HPDE6-E6E7 (cell line): ENCODE results near the gene ADAD2.
"Not testable (repeated sequence)": the region's sequence is repeated elsewhere in the genome, so short reads cannot be mapped to it uniquely, and the experiment has no call there.

Experiments used
- DNase-seq: peaks from one replicate; pipeline ENCODE4 v3.0.0; 2011; ENCODE audit warnings: missing footprints; ENCODE audit errors: extremely low spot score

ADAD2 gene

DNA sequence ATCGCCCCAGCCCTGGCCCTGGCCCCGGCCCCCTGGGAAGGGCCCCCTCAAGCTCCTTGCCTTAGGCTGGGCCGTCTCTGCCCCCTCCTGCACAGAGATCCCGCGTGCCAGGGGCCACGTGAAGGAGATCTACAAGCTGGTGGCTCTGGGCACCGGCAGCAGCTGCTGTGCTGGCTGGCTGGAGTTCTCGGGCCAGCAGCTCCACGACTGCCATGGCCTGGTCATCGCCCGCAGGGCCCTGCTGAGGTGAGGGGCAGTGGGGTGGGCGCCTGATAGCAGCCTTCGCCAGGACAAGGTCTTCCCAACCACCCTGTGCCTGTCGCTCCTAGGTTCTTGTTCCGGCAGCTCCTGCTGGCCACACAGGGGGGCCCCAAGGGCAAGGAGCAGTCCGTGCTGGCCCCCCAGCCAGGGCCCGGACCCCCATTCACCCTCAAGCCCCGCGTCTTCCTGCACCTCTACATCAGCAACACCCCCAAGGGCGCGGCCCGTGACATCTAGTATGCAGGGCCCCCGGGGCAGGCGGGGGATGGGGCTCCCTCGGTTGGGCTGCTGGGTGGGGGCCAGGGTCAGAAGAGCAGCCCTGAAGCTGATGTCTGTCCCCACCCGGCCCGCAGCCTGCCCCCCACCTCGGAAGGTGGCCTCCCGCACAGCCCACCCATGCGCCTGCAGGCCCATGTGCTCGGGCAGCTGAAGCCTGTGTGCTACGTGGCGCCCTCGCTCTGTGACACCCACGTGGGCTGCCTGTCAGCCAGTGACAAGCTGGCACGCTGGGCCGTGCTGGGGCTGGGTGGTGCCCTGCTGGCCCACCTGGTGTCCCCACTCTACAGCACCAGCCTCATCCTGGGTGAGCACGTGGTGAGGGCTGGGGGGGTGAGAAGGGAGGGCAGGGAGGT, 4.5 kb downstream of the ADAD2 start:
- no peak for DNase-seq

DNA sequence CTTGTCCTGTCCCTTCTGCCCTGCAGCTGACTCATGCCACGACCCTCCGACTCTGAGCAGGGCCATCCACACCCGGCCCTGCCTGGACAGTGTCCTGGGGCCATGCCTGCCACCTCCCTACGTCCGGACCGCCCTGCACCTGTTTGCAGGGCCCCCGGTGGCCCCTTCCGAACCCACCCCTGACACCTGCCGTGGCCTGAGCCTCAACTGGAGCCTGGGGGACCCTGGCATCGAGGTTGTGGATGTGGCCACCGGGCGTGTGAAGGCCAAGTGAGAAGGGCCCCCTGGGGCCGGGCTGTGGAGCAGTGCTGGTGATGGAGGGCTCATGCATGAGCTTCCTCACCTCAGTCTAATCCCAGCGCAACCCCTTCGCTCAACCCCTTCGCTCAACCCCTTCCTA, 5.1 kb downstream of the ADAD2 start:
- no peak for DNase-seq

DNA sequence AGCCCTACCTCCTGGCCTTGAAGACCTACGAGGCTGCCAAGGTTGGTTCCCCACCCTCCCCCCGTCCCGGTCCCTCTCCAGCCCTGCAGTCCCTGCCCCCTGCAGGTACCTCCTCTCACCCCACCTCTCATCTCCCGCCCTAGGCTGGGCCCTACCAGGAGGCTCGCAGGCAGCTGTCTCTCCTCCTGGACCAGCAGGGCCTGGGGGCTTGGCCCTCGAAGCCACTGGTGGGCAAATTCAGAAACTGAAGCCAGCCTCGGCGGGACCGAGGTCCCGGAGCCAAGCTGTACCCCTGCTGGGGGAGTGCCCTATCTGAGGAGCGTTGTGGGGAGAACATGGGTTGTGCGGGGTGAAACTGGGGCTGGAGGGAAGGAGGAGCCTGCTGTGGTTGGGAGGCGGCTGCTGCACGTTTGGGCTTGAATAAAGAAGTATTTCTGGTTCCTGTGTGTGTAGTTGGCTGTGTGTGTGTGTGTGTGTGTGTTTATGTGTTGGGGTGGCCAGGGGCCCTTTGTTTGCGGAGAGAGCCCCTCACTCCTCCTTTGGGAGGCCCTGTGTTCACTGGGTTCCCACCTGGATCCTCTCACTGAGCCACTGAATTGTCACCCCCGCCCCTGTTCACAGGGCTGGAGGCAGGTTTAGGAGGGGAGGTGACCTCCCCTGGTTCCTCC, 5.9 kb downstream of the ADAD2 start:
- DNase-seq: peak; percentile 92

DNA sequence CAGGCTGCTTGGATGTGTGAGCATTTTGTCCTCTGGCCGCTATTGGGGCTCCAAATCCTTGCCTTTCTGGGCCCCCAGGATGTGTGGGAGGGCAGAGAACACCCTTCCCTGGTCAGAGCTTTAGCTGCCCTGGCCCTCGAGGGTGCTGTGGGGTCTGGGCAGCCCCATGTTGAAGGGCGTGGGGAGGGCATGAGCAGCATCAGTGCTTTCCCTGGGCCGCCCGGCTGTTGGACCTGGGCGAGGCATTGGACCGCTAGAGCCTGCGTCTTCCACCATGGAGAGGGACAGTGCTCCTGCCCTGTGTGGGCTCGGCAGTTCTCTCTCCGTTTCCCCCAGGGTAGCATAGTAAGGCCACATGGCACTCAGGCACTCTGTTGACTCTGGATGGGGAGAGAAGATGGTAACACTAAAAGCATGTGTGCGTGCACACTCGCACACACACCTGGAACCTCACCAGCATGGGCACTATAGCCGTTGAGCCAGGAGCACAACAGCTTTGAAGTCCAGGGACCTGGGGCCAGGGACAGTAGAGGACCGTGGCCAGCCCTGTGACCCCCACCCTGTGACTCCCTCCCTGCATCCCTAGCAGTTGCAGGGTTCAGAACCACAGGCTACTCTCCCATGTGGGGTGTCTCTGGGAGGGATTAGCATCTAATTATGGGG, 6.6 kb downstream of the ADAD2 start:
- DNase-seq: no peak

DNA sequence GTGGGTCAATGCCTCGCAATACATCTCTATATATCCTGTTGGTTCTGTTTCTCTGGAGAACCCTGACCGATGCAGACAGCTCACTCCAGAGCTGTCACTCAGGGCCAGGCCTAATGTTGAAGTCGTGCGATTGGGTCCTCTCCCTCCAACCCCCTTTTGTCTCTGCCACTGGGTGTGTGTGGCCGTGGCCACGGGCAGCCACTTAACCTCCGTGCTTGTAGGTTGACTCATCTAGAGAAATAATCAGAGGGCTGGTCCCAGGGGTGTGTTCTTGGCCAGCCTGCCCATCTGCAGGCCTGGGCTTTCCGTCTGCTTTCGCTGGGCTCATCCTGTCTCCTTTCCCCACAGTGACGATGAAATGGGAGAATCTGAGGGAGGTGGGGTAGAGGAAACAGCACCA, 7.4 kb downstream of the ADAD2 start:
- DNase-seq: peak; percentile 64

DNA sequence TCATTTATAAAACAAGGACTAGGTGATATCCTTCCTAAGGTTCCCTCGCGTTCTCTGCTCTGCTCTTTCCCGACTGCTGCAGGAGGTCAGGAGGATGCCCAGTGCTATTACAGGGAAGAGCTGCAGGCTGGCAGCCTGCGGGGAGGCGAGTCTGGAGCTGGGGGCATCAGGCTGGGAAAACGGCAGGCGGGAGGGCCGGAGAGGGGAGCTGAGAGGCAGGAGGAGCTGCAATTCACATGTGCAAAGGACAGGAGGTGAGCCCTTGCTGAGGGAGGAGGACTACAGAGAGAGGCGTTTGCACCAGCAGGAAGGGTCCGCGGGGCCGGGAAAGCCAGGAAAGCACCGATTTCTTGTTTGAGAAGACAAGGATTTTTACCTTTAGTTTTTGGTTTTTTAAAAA, 8.1 kb downstream of the ADAD2 start:
- DNase-seq: no peak

DNA sequence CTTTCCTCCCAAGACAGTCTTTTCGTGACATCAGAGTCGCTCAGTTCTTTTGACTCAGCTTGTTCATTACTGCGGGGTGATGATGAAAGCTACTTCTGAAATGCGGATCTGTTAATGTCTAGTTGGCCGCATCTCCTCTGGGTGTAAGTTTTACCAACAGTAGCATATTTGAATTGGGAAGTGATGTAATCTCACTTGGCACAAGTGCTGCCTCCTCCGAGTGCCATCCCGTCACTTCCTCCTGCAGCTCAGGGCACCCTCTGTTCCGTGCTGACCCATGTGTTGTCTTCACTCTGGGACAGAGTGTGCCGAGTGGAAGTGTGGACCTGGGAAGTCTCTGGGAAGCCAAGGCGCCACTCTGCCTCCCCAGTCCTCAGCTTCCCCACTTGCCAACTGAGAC, 8.9 kb downstream of the ADAD2 start:
- DNase-seq: no peak

DNA sequence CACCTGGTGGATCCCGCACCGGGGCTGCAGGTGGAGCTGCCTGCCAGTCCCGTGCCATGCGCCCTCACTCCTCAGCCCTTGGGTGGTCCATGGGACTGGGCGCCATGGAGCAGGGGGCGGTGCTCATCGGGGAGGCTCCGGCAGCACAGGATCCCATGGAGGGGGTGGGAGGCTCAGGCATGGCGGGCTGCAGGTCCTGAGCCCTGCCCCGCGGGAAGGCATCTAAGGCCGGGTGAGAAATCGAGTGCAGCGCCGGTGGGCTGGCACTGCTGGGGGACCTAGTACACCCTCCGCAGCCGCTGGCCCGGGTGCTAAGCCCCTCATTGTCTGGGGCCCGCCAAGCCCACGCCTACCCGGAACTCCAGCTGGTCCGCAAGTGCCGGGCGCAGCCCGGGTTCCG, 13.6 kb downstream of the ADAD2 start:
- not testable (repeated sequence) for DNase-seq

DNA sequence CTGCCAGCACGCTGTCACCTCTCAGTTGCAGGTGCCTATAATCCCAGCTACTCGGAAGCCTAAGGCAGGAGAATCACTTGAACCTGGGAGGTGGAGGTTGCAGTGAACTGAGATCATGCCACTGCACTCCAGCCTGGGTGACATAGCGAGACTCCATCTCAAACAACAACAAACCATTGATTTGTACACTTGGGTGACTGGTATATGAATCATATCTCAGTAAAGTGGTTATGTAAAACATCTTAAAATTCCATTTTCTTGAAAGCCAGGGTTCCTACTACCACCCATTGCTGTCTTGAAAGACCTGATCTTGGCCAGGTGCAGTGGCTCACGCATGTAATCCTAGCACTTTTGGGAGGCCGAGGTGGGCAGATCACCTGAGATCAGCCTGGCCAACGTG, 14.2 kb downstream of the ADAD2 start:
- not testable (repeated sequence) for DNase-seq

DNA sequence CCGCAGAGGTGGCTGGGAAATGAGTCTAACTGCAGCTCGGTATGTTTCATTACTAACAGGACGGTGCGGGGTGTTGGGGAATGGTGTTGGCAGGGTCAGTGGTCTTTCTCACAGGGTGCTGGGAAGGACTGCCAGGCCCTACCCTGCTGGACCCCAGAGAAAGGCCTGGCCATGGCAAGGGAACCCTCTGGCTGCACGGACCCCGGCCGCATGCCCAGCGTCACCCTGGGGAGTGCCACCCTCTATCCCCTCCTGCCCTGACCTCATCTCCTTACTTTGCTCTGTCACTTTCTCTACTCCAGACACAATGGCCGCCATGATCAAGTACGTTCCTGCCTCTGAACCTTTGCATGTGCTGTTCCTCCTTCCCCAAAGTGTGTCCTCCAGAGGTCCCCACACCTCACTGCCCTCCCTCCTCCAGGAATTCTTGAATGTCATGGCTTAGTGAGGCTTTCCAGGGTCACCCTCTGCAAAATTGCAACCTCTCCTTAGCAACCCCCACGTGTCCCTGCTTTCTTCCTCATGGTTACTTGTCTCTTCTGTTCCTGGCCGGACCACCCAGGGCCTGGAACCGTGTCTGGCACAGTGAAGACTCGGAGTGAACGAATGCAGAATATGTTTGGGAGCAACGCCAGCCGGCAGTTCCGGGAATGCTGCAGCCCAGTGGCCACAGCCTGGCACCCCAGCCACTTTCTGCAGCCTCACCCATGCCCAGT, 15.2 kb downstream of the ADAD2 start:
- DNase-seq: no peak

DNA sequence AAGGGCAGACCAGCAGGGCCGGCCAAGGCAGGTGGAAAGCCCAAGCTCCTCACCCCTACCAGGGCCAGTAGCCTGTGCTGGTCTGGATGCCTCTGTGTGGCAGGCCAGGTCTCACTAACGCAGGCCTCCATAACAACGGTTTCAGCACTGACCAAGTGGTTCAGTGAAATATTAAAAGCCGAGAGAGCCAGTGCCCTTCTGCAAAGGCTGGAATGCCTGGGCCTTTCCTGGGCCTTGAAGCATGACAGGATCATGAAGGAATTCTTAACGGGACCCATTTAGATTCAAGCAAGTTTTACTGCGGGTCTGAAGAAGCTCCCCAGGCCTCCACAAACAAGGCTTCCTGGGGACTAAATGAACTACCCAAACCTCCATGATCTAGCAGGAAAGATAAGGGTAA, 16.3 kb downstream of the ADAD2 start:
- no peak for DNase-seq

DNA sequence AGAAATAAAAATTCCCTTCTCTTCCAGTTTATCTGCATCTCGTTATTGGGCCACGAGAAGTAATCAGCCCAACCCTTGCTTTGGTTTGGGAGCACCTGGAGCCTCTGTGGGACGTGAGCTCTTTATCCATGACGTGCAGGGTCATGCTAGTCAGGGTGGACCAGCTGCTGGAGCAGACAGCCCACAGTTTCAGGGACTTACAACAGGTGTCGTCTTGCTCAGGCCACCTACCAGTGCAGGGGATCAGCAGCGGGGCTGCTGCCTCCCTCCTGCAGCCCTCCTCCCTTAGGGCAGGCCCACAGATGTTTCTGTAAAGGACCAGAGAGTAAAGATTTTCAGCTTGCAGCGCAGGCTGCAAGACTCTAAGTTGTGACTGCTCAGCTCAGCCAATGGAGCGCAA, 16.9 kb downstream of the ADAD2 start:
- no peak for DNase-seq

DNA sequence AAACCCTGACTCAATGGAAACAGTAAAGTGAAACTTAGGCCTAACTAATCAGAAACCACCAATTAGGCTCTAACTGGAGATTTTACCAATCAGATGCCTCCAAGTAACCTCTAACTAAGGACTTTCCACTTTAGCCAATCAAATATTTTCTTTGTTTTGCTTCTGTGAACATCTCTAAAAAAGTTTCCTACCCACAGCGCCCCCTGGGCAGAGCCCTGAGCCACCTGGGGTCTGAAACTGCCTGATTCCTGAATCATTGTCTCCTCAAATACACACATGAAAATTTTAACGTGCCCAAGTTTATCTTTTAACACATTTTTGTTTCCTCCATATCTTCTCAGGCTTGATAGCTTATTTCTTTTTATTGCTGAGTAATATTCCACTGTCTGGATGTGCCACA, 19.0 kb downstream of the ADAD2 start:
- DNase-seq: no peak

DNA sequence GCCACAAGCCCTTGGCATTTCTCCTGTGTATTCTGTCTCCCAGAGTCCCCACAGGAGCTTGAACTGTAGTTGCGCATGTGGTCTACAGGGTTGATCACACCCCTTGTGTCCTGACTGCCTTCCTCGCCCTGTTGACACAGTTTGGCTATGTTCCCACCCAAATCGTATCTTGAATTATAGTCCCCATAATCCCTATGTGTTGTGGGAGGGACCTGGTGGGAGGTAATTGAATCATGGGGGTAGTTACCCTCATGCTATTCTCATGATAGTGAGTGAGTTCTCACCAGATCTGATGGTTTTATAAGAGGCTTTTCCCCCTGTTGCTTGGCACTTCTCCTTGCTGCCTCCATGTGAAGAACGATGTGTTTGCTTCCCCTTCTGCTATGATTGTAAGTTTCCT, 21.2 kb downstream of the ADAD2 start:
- DNase-seq: no peak

DNA sequence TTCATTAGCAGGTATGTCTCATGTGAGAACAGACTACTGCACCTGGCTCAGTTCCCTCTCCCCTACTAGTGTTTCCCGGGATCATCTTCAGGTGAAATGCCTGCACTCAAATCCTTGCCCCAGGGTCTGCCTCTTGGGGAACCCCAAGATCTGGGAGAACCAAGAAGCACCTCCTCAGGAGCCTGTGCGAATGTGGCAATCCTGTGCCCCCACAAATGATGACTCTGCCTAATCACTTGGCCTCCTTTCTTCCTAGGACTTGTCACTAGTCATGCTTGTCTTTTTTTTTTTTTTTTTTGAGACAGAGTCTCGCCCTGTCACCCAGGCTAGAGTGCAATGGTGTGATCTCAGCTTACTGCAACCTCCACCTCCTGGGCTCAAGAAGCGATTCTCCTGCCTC, 21.7 kb downstream of the ADAD2 start:
- no peak for DNase-seq

DNA sequence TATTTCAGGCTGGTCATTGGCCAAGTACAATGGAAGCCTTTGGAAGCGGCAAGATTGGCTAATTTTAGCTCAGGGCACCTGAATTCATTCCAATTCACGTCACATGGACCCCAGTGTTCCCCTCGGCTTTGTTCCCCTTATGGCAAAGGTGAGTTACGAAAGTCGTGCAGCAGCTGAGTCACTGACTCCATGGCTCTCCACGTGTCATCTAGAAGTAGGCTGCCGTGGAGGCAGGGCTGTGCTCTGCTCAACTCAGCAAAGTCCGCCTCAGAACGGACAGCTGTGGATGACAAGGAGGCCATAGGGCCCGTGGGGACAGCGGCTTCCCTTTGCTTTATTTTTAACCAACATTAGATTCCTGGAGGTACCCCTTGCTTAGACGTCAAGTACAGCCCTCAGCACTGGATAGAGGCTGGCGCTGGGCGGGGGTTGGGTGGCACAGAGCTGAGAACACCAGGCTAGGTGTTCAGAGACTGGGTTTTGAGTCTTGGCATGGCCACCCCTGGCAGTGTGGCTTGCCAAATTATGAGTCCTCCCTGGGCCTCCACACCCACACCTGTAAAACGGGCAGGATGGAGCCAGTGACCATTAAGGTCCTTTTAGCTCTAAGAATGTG, 23.6 kb downstream of the ADAD2 start:
- no peak for DNase-seq

DNA sequence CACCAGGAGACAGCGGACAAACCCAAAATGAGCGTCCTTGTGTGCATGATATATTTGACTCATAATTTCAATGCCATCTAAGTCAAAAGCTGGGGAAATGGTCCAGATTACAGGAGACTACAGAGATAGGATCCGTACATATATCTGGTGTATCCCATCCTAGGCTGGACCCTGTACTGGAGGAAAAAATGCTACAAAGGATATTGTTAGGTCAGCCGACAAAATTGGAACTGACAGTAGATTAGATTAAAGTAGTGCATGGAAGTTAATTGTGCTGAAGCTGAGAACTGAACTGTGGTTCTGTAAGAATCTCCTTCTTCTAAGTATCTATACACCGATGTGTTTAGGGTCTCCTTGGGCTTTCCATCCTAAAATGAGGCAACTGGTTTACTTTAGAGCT, 24.6 kb downstream of the ADAD2 start:
- no peak for DNase-seq

DNA sequence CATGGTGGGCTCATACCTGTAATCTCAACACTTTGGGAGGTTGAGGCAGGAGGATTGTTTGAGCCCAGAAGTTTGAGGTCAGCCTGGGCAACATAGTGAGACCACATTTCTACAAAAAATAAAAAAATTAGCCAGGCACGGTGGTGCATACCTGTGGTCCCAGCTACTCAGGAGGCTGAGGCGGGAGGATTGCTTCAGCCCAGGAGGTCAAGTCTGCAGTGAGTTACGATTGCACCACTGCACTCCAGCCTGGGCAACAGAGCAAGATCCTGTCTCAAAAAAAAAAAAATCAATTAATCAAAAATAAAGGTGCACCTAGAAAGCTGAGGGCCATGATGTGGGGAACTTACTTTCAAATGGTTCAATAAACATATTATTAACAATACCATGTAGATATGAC, 25.2 kb downstream of the ADAD2 start:
- not testable (repeated sequence) for DNase-seq

DNA sequence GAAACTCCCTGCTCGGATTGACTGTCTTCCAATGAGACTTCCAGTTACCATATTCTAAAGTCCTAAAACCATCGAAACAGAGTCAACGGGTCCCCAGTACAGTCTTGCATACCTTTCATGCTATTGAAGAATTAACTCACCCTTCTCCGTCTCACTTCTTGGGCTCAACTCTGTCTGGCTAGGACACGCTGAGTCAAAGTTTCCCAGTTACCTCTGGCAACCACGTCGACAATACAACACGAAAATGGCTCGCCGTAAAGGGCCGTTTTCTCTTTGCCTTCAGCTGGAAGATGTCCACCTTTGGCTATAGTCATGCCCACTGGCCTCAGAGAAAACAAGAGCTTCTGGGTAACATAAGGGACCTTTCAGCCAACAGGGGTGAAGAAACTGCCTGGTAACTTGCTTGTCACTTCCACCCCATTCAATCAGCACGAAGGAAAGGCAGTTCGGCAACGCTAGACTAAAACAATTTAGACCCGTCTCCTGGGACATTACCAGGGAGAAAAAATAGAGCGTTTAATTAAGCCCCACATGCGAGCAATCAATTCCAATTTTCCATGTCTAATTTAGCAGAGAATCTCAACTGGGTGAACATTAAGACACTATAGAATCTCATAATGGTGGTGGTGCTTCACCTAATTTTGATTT, 27.3 kb downstream of the ADAD2 start:
- DNase-seq: no peak

DNA sequence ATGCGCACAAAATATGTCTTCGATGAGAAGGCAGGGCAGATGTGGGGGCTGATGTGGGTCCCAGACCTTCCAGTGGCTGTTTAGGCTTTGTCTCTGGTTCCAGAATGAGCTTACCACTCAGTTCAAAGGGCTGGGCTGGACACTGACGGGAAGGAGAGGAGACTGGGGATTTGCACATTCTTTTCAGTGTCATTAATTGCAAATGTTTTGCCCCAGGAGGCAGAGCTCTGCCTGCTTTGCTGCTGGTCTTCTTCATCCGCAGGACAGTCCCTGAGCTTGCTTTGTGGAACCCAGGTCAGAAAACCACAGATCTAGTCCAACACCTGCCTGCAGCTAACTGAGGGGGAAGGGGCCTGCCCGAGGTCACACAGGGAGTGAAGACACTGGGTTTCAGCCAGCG, 28.0 kb downstream of the ADAD2 start:
- DNase-seq: no peak

DNA sequence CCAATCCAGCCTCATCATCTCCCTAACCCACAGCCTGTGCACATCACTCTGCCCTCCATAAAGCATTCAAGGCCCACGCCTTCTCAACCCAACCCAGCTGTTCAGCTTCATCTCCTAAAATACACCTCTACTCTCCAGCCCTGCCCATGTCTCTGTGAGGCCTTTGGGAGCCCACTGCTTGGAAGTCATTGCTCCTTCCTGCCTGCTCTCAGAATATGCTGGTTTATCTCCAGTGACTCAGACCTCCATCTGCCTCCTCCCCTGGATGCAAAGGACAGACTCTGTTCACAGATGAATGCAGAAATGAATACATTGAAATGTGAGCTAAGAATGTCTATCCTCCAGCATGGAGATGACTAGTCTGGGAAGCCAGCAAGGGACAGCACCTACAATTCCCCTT, 29.9 kb downstream of the ADAD2 start:
- DNase-seq: no peak
